Suprapubic skin (tissue), 4 donors: ENCODE results near the gene FEM1B. TPM values are rescaled to one million over a fixed set of nuclear protein-coding genes. Genes with fewer than 3 reads are reported as not detected.
A peak's percentile ranks its signal among the peaks of the same experiment; 100 is the strongest.

ENCODE experiments used
- DNase-seq, 2 donors: peaks; one replicate each; pipeline ENCODE4 v3.0.0-alpha.2; 2019; ENCODE audit warnings: low spot score in 2 of 2
- H3K27ac ChIP-seq: fragments of 200-600 bp; sonication (generic); one replicate; pipeline ENCODE4 v1.5.1; 2019
- H3K27me3 ChIP-seq: fragments of 200-600 bp; sonication (generic); one replicate; pipeline ENCODE4 v1.5.1; 2019
- H3K36me3 ChIP-seq: fragments of 200-600 bp; sonication (generic); one replicate; pipeline ENCODE4 v1.5.1; 2019
- H3K4me1 ChIP-seq: fragments of 200-600 bp; sonication (generic); one replicate; pipeline ENCODE4 v1.5.1; 2019
- H3K4me3 ChIP-seq: fragments of 200-600 bp; sonication (generic); one replicate; pipeline ENCODE4 v1.5.1; 2019; ENCODE audit warnings: mild to moderate bottlenecking
- H3K9me3 ChIP-seq: fragments of 200-600 bp; sonication (generic); one replicate; pipeline ENCODE4 v1.5.1; 2019
- EP300 ChIP-seq: sonication (generic); formaldehyde crosslinking; IDR thresholded peaks from one replicate; pipeline ENCODE4 v1.6.1; 2017; ENCODE audit warnings: antibody characterized with exemption
- POLR2A ChIP-seq, 2 donors: fragments of 450-650 bp; IDR thresholded peaks; one replicate each; pipeline ENCODE4 v1.6.1; 2017; ENCODE audit warnings: antibody characterized with exemption in 2 of 2, mild to moderate bottlenecking in 2 of 2, moderate library complexity in 2 of 2
- POLR2AphosphoS5 ChIP-seq, 3 donors: sonication (generic); formaldehyde crosslinking; IDR thresholded peaks; one replicate each; pipeline ENCODE4 v1.6.1; 2017; ENCODE audit warnings: antibody characterized with exemption in 3 of 3
- WGBS: methylation state at CpG from one replicate; pipeline ENCODE4 v1.1.5; 2018; 5-methylcytosine and 5-hydroxymethylcytosine counted together
- total RNA-seq, 4 donors: library from RNA; depleted of rRNA; stranded (reverse); fragments of >200 nt; gene quantifications; one replicate each; pipeline ENCODE4 v1.1.0, GENCODE V29; 2016
- TF ChIP-seq, protein P1 (sequence below), 2 donors: fragments of 200-600 bp in 1 of 2; fragments of 450-650 bp in 1 of 2; sonication (generic) in 1 of 2; IDR thresholded peaks; one replicate each; pipeline ENCODE4 v1.5.1; 2016 to 2019; ENCODE audit warnings: antibody characterized with exemption in 2 of 2, mild to moderate bottlenecking in 1 of 2, moderate library complexity in 1 of 2

Gene FEM1B
- total RNA-seq, 4 donors from 2014 or later: 56.3 to 89.6 (median 63.8) TPM

DNA sequence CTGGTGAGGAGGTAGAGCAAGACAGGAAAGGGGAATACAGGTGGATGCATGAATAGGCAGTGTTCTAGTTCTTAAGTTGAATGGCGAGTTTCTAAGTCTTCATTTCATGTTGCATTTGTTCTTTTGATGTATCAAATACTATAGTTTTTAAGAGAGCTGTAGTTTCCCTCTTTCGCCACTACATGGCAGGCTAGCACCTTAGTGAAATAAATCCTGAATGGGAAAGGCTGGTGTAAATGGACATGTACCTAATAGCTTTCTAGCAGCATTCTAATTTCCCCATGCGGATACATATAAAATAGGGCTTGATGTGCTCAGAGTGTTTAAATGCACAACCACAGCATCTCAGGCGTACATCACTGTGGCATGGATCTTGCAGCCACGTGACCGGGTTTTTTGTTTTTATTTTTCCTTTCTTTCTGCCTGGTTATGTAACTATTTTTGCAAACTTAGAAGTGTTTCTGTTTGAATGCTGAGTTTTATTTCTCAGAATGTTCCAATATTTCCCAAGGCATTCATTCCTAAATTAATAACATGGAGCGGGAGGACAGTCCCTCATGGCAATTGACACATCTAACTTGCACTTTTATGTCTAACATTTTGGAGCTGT is 24.5 kb upstream of the FEM1B start:
- Histone ChIP-seq H3K4me3 (no peak overlapping the region), H3K27ac (no peak overlapping the region), H3K27me3 (no peaks in the 10 kb centered on the region), H3K4me1 (peaks cover 25% of the 10 kb centered on the region), H3K36me3 (no peaks in the 10 kb centered on the region), H3K9me3 (no peaks in the 10 kb centered on the region)
- 15% methylated on average over 7 of the region's 7 CpGs for WGBS
- TF ChIP-seq EP300 (no peak), POLR2AphosphoS5 (IDR thresholded peaks at IDR 0.05) (no peak), POLR2A (IDR thresholded peaks at IDR 0.05) (no peak)
- TF ChIP-seq, protein P1, sequence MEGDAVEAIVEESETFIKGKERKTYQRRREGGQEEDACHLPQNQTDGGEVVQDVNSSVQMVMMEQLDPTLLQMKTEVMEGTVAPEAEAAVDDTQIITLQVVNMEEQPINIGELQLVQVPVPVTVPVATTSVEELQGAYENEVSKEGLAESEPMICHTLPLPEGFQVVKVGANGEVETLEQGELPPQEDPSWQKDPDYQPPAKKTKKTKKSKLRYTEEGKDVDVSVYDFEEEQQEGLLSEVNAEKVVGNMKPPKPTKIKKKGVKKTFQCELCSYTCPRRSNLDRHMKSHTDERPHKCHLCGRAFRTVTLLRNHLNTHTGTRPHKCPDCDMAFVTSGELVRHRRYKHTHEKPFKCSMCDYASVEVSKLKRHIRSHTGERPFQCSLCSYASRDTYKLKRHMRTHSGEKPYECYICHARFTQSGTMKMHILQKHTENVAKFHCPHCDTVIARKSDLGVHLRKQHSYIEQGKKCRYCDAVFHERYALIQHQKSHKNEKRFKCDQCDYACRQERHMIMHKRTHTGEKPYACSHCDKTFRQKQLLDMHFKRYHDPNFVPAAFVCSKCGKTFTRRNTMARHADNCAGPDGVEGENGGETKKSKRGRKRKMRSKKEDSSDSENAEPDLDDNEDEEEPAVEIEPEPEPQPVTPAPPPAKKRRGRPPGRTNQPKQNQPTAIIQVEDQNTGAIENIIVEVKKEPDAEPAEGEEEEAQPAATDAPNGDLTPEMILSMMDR (IDR thresholded peaks at IDR 0.05): peak; percentile 84 to 92
- DNase-seq: no peak

DNA sequence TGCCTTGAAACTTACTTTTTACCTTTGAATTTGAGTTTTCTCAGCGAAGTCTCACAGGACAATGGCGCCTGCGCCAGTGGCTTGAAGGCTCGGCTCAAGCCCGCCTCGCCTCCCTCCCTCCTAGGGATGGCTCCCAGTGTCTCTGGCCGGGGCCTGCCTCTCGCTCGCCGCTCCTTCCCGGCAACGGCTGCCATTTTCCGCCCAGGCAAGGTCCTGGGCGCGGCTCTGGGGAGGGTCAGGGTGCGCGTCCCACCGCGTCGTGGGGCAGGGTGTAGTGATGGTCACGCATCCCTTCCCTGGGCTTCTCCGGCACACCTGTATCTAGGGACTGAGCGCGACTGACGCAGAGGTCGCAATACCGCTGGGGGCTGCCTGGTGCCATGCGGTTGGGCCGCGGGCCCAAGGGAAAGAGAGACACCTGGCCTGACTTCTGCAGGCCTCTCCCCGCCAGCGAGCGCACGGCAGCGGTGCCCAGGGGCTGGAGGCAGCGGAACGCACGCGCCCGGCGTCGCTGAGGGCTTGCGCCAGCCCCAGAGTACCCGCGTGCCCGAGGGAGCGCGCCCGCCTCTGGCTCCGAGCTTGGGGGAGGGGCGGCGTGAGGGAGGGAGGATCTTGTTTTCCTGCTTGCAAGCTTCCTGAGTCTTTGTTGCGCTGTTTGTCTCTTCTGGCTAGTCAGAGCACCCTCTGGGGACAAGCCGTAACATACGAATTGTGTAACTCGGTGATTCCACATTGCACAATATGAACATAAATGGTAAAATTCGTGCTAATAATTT is 20.7 kb upstream of the FEM1B start:
- Histone ChIP-seq H3K36me3 (no peaks in the 10 kb centered on the region), H3K27ac (peak overlapping the region; percentile 84), H3K27me3 (no peaks in the 10 kb centered on the region), H3K4me3 (peak overlapping the region; percentile 50), H3K4me1 (peaks cover 38% of the 10 kb centered on the region), H3K9me3 (no peaks in the 10 kb centered on the region)
- peak in 1 of 2 donors; percentile 68 for TF ChIP-seq POLR2A (IDR thresholded peaks at IDR 0.05)
- no peak for TF ChIP-seq EP300
- TF ChIP-seq POLR2AphosphoS5 (IDR thresholded peaks at IDR 0.05): peak; percentile 29 to 92 (median 90)
- TF ChIP-seq, protein P1 (IDR thresholded peaks at IDR 0.05): no peak
- 8% methylated on average over 39 of the region's 57 CpGs for WGBS
- peak; percentile 94 to 96 for DNase-seq

DNA sequence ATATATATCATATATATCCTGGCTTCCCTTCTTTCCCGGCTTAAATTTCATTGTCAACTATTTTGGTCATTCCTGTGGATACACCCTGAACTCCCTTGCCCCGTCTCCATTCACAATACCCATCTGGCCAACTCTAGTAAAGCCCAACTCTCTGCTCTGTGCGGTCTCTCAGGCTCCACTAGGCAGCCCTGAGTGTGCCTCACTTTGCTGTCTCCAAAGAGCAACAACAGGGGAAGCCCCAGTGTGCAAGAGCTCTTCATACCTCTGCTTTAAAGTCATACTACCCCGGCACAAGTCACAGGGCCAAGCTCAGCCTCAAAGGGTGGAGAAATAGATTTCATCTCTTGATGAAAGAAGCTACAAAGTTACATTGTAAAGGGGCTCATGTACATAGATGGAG is 18.9 kb upstream of the FEM1B start:
- 44% methylated on average over 4 of the region's 4 CpGs for WGBS

DNA sequence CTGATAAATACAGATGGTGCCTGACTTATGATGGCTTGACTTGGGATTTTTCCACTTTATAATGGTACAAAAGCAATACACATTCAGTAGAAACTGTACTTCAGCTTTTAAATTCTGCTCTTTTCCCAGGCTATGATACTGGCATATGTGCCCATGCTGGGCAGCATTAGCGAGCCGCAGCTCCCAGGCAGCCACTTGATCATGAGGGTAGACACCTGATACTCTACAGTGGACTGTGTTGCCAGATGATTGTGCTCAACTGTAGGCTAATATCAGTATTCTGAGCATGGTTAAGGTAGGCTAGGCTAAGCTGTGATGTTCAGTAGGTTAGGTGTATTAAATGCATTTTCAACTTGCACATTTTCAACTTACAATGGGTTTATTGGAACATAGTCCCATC is 17.7 kb upstream of the FEM1B start:
- 71% methylated on average over 2 of the region's 2 CpGs for WGBS
- DNase-seq: no peak
- no peak overlapping the region for H3K27ac ChIP-seq
- no peaks in the 10 kb centered on the region for H3K9me3 ChIP-seq
- H3K27me3 ChIP-seq: no peaks in the 10 kb centered on the region
- H3K36me3 ChIP-seq: no peaks in the 10 kb centered on the region
- peaks cover 29% of the 10 kb centered on the region for H3K4me1 ChIP-seq
- TF ChIP-seq, protein P1 (IDR thresholded peaks at IDR 0.05): no peak
- TF ChIP-seq EP300 (no peak), POLR2A (IDR thresholded peaks at IDR 0.05) (no peak)
- H3K4me3 ChIP-seq: no peak overlapping the region

More for the DNA sequence above, 18.9 kb upstream of the FEM1B start:
- TF ChIP-seq, protein P1 (IDR thresholded peaks at IDR 0.05): no peak
- Histone ChIP-seq H3K36me3 (no peaks in the 10 kb centered on the region), H3K27me3 (no peaks in the 10 kb centered on the region), H3K9me3 (no peaks in the 10 kb centered on the region), H3K4me1 (peaks cover 29% of the 10 kb centered on the region), H3K27ac (no peak overlapping the region), H3K4me3 (no peak overlapping the region)
- peak in 1 of 2 donors; percentile 73 for DNase-seq

DNA sequence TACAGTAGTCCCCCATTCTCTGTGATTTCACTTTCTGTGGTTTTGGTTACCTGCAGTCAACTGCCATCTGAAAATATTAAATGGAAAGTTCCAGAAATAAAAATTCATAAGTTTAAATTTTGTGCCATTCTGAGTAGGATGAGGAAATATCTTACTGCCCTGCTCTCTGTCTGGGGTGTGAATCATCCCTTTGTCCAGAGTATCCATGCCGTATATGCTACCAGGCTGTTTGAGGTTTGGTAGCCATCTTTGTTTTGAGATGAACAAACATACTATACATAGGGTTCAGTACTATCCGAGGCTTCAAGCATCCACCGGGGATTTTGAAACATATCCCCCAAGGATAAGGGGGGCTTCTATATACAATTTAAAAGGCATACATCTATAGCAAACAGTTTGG is 16.3 kb upstream of the FEM1B start:
- peaks cover 29% of the 10 kb centered on the region for H3K4me1 ChIP-seq
- H3K27ac ChIP-seq: no peak overlapping the region
- WGBS: 89% methylated on average over 3 of the region's 3 CpGs
- no peak overlapping the region for H3K4me3 ChIP-seq
- H3K27me3 ChIP-seq: no peaks in the 10 kb centered on the region
- no peaks in the 10 kb centered on the region for H3K9me3 ChIP-seq
- DNase-seq: no peak
- H3K36me3 ChIP-seq: no peaks in the 10 kb centered on the region
- no peak for TF ChIP-seq EP300
- TF ChIP-seq, protein P1 (IDR thresholded peaks at IDR 0.05): no peak
